GM10266 (cell line): ENCODE measurements around the gene GREB1.

Experiments
- DNase-seq: peaks from one replicate; pipeline ENCODE4 v3.0.0; 2012; ENCODE audit errors: extremely low spot score
- TF ChIP-seq, protein P1 (sequence below): IDR thresholded peaks from 2 replicates; pipeline ENCODE4 v1.5.1; 2012; ENCODE audit warnings: mild to moderate bottlenecking, low read depth; ENCODE audit not compliant: control insufficient read depth, insufficient read depth; ENCODE audit errors: missing control alignments

GREB1 gene

DNA sequence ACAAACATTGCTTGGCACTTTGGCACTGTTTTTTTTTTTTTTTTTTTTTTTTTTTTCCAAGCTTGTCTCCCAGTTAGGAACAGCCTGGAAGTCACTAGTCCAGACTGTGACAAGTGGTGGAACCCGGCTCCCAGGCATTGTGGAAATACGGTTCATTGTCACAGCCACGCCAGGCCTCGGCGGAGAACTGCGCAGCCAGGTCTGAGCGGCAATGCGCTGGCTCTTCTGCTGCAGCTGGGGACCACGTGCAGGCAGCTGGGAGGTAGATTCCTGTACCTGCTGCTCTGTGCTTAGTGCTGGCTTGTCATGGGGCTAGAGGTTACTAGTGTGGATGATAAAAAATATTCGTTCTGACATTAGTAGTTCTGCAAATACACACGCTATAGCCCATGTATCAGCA, 131.2 kb downstream of the GREB1 start:
- no peak for DNase-seq
- TF ChIP-seq, protein P1, sequence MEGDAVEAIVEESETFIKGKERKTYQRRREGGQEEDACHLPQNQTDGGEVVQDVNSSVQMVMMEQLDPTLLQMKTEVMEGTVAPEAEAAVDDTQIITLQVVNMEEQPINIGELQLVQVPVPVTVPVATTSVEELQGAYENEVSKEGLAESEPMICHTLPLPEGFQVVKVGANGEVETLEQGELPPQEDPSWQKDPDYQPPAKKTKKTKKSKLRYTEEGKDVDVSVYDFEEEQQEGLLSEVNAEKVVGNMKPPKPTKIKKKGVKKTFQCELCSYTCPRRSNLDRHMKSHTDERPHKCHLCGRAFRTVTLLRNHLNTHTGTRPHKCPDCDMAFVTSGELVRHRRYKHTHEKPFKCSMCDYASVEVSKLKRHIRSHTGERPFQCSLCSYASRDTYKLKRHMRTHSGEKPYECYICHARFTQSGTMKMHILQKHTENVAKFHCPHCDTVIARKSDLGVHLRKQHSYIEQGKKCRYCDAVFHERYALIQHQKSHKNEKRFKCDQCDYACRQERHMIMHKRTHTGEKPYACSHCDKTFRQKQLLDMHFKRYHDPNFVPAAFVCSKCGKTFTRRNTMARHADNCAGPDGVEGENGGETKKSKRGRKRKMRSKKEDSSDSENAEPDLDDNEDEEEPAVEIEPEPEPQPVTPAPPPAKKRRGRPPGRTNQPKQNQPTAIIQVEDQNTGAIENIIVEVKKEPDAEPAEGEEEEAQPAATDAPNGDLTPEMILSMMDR: no peak

DNA sequence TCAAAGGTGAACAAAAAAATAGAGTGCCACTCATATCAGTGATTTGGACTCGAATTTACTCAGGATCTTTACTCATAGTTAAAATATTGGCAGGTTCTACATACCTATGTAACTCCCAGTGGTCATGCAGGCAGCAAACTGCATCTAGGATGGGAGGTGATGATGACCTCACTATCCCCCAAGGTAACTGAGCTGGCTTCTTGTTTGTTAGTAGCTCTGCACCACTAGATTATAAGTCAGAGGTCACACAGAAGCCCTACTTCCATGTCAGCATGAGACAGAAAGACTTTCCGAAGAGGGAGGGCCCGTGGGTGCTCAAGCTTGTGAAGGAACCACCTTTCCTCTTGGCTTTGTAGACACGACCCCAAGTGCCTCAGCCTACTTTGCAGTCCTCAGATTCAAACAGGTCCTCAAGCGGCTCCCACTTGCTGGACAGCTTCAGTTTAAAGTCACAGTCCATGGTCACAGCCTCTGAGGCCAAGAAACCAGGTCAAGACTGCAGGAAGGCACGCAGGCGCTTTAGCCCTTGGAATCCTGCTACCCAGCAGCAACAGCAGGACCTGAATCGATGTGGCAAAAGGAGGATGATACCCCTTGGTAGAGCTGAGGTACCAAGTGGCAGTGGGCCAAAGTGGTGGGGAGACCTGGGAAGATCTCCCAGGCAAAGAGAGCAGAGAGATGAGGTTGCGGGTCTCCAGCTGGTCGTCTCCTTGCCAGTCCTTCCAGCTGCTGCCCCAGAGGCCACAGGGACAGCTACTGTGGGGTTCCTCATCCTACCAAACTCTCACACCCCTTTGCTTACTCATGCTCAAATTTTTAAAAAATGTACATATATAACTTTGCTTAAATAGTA, 131.9 kb downstream of the GREB1 start:
- TF ChIP-seq, protein P1: no peak
- DNase-seq: no peak

DNA sequence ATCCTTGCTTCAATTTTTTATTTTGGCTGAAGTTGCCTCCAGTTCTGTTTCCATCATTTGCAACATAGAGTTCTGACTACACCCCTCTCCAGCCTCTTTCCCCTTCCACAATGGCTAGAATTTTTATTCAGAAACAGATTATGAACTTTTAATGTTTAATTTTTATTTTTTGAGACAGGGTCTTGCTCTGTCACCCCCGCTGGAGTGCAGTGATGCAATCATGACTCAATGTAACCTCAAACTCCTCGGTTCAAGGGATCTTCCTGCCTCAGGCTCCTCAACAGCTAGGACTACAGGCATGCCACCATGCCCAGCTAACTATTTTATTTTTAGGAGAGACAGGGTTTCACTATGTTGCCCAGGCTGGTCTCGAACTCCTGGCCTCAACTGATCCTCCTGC, 133.3 kb downstream of the GREB1 start:
- TF ChIP-seq, protein P1: no peak
- DNase-seq: no peak

DNA sequence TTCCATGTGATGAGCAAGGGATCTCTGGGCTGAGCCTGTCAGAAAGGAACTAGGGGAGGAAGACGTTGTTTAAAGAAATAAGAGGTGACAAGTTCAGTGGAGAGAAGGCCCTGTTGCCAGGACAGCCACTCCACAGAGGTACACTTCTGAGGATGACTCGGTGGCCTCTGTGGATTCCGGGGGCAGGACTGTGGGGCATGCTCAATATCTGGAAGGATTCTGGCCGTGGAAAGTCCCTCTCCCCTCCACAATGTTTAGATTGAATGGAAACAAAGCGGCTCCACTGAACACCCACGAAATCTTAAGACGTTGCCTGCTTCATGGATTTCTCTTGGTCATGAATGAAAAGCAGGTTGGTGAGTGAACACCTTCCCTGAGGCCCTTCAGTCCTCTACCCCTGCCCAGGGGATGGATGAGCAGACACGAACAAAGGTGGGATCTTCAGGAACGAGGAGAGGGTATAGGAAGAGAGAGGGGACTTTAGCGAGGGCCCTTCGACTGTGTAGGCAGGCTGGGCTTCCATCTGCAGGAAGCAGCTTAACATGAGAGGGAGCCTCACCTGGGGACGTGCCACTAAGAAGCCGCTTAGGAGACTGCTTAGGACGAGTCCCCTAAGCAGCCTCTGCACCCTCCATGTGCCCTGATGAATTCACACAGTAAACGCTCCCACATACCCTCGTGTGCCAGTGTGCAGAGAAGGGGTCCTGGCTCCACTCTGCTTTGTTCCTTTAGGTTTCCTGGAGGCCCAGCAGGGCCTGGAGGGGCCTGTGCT, 134.2 kb downstream of the GREB1 start:
- no peak for DNase-seq
- TF ChIP-seq, protein P1: no peak

DNA sequence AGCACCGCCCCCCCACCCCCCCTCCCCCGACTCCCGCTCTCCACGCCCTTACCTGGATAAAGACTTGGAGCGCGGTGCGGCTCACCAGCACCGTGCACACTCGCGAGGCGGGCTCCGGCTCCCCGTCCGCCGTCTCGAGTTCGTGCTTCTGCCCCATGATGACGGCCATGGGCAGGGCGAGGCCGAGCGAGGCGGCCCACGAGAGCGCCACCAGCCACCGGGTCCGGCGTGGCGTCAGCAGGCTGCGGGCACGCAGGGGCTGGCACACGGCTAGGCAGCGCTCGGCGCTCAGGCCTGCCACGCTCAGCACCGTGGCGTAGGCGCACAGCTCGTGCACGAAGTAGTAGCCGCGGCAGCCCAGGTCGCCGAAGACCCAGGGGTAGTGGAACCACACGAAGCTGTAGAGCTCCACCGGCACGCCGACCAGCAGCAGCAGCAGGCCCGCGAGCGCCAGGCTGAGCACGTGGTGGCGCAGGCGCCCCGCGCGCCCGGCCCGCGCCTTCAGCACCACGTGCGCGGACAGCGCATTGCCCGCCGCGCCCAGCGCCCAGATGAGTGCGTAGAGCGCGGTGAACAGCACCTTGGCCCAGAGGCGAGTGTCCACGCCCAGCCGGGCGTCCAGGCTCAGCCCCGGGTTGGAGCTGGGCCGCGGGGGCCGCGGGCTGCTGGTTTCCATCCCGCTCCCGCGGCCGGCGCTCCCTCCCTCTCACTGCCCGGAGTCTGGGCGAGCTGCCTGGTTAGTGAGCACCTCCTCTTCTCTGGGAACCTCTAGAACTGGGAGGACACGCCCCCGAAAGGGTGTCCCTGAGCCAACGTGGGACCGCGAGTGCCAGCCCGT, 135.8 kb downstream of the GREB1 start, which contains the start of gene NTSR2:
TSS of gene NTSR2 (minus strand) at position 742 of the 838 bp plus-strand sequence. CDS start at position 676, 66 bp downstream.
- no peak for DNase-seq
- TF ChIP-seq, protein P1: no peak

DNA sequence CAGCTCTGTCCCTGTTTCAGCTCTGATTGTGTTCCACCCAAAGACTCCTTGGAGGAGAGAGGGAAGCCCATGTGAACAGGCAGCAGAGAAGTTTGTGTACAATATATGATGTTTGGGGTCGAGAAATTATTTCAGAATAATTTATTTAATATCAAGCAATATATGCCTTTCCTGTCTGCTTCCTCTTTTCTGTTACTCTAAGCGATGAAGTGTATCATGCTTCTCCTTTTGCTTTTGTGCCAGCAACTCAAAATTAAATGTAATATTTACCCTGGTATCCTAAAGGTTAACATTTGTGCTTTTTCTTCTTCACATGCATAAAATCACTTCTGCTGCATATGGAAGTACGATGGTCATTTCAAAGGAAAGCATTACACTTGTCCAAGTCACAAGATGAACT, 138.6 kb downstream of the GREB1 start:
- TF ChIP-seq, protein P1: no peak
- no peak for DNase-seq
